ENCODE measurements around the gene ANXA5.

ANXA5 gene

GRCh38 chr4:121632636-121633035 is 64.1 kb downstream of the ANXA5 start:
- DNase-seq, result no peak
